HG03565 (cell line): Measurements from ENCODE around the gene ZNRD2.

Experiments used
- ATAC-seq: cut with Tn5 transposase; IDR thresholded peaks from one replicate; pipeline ENCODE4 v1.9.1; 2021; ENCODE audit warnings: mild to moderate bottlenecking, moderate library complexity; ENCODE audit not compliant: unreplicated experiment

ZNRD2 gene

DNA sequence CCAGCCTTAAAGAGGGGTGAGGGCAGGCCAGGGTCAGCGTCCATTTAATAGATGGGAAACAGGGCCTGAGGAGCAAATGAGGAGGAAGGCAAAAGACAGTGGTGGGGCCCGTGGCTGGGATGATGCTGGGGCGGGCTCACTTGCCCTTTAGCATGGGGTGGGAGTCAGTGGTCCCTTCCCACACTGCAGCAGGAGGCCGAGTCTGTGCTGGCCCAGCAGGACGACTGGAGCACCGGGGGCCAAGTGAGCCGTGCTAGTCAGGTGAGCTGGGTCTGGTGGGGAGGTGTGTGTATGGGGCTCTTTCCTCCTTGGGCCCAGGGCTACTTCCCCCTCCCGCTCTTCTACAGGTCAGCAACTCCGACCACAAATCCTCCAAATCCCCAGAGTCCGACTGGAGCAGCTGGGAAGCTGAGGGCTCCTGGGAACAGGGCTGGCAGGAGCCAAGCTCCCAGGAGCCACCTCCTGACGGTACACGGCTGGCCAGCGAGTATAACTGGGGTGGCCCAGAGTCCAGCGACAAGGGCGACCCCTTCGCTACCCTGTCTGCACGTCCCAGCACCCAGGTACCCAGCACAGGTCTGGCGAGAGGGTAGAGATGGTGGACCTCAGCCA lies 32.6 kb upstream of the ZNRD2 start:
- no peak for ATAC-seq

DNA sequence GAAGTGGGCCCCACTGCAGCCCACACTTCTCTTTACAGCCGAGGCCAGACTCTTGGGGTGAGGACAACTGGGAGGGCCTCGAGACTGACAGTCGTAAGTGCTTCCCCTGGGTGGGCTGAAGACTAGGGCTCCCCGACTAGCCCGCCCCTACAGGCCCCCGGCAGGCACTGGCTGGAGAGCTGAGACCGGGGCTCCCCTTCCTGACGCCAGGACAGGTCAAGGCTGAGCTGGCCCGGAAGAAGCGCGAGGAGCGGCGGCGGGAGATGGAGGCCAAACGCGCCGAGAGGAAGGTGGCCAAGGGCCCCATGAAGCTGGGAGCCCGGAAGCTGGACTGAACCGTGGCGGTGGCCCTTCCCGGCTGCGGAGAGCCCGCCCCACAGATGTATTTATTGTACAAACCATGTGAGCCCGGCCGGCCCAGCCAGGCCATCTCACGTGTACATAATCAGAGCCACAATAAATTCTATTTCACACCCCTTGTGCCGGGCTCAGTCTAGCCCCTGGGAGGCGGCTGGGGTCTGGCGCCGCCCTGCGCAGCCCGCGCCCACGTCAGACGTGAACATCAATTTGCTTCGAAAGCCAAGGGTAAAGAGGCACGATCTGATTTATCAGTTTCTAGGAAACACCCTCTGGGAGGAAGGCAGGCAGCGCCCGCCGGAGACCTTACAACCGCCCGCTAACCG lies 31.9 kb upstream of the ZNRD2 start:
- no peak for ATAC-seq

DNA sequence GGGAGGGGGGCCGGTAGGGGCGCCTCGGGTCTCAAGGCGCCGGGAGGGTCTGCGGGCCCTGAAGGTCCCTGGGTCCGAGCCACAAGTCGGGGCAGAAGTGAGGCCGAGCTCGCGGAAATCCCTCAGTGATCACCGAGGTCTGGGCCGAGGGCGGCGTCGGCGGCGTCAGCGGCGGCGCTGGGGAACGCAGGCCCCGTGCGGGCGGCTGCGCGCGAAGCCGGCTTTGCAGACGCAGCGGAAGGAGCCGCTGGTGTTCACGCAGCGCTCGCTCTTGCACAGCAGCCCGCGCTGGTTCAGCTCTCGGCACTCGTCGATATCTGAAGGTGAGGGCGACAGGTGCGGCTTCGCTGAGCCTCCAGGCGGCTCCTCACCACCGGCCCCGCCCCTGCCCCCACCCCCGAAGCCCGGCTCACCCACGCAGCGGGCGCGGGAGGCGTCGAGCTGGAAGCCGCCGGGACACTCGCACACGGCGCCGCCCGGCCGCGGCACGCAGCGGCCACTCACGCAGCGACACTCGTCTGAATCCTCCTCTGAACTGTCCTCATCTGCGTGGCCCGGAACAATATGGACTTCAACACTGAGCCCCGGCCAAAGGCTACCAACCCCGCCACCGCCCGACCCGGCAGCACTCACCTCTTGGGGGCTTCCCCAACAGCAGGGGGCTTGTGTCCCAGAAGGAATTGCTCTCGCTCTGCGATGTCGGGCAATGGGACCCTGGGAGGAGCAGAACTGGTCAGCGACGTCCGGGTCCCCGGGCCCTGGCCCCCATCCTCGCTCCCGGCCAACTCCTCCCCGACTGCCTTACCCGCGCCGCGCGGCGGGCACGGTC lies 31.1 kb upstream of the ZNRD2 start:
- ATAC-seq: no peak

- peak; percentile 33 for ATAC-seq
Observed at GRCh38 chr11:65539744-65540289, 30.5 kb upstream of the ZNRD2 start.

DNA sequence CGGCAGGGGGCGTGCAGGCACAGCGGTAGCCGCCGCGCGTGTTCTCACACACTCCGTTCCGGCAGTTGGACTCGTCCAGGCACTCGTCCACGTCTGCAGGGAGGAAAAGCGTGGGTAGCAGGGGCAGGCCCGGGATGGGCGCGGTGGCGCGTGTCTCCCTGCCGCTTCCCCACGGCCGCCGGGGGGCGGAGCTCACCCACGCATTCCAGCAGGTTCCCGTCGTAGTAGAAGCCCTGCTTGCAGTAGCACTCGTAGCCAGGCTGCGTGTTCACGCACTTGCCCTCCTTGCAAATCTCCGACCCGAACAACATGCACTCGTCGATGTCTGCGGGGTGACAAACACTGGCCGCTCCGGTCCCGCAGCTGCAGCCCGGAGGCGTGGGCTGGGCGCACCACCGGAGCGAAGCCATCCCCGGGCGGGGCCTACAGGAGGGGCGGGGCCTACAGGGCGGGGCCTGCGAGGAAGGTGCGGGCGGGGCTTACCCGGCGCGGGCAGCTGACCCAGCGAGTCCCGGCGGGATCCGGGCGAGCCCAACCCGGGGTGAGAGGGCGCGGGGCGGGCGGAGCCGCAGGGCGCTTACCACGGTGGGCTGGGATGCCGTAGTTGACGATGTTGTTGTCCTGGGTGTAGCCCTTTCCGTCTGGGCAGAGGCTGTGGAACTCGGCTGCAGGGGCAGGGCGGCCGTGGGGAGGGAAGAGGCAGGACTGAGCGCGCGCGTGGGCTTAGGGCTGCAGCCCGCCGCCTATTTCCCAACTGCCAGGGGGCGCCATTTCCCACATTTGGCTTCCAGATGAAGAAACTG lies 29.8 kb upstream of the ZNRD2 start:
- ATAC-seq: peak; percentile 38

DNA sequence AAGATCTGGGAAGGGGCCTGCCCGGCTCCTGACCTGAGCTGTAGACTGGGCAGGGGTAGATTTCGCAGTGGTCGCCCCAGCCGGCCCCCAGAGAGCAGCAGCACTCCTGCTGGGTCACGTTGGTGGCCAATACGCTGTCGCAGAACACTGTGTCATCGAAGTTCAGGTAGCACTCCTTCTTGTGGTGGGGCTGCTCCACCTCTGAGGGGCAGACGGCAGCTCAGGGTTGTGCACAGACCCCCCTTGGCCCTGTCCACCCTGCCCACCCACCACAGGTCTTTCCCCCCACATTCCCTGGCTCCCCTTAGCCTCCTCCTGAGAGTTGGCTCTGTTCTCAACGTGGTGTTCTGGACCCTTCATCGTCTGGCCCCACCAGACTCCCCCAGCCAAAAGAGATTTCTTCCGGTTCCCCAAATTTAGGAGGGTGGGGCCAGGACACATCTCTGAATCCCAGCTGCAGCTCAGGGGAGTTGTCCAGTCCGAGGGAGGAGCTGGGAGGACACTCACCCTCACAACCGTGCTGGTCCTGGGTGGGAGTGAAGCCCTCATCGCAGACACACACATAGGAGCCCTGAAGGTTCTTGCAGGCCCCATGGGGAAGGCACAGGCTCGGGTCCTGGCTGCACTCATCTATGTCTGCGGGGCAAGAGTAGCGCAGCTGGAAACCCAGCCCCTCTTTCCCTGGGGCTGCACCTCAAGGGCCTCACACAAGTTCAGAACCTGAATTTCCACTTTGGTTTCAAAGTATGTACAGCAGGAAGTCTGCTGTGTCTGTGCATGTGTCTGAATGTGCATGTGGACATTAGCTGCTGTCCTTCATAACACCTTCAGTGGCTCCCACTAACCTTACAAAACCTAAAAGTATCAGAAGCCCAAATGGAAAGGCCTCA lies 28.9 kb upstream of the ZNRD2 start:
- no peak for ATAC-seq

- no peak for ATAC-seq
Observed at GRCh38 chr11:65542738-65543390, 27.4 kb upstream of the ZNRD2 start.

DNA sequence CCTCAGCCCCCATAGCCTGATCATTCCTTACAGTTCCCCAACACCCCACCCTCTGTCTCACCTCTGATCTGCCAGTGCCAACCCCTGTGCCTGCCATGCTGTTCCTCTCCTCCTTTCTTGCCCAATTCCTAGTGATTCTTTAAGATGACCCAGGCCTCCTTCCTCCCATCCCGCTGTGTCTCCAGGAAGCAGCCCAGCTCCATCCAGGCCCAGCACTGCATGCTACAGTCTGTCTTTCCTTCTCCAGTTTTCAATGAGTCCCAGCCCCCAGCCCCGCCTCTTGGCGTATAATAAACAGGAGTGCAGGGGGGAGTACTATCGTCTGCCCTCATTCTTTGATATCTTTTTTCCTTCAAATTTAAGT lies 24.4 kb upstream of the ZNRD2 start:
- ATAC-seq: no peak

DNA sequence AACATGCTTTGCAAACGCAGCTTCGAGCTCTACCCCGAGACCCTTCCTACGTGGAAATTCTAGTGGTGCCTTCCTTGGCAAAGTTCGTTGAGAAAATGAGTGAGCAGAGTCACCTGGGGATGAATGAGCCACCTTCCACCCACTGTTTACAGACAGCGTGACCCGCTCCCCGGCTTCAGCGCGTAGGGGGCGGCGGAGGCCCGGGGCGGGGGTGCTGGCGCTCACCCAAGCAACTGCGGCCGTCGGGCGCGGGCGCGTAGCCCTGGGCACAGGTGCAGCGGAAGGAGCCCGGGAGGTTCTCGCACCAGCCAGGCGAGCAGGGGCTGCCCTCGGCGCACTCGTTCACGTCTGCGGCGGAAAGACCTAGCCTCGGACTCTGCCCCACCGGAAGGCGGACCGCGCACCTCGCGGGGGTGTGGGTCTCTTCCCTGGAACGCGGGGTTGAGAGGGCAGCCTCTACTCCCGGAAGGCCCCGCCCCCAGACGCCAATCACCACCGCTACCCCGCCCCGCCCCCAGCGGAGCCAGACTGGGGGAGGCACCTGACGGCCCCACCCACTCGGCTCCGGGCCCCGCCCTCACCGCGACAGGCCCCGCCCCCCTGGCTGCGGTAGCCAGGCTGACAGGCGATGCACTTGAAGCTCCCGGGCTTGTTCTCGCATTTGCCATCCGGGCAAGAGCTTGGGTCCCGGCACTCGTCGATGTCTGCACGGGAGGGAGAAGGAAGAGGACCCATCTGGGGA lies 23.9 kb upstream of the ZNRD2 start:
- peak; percentile 43 for ATAC-seq

DNA sequence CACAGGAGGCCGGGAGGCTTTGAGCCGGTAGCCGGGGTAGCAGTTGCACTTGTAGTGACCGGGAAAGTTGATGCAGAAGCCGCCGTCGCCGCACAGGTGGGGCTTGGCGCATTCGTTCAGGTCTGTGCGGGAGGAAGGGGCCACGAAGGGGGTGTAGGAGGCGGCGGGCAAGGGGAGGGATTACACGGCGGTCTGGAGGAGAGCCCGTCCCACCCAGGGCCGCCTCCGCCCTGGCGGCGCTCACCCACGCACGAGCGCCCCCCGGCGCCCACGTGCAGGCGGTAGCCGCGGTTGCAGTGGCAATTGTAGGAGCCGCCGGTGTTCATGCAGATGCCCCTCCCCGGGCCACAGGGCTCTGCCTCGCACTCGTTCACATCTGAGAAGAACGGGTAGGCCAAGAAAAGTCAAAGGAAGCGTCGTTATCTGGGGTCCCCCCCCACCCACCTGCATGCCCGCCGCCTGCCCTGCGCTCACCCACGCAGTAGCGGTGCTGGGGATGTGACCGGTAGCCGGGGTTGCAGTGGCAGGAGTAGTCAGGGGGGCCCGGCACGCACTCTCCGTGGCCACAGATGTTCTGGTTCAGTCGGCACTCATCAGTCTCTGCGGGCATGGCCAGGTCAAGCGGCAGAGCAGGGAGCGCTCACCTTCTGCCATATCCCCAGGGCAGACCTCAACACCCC lies 22.7 kb upstream of the ZNRD2 start:
- ATAC-seq: no peak

- no peak for ATAC-seq
Observed at GRCh38 chr11:65548395-65548794, 21.9 kb upstream of the ZNRD2 start.

GRCh38 chr11:65549096-65549495 lies 21.2 kb upstream of the ZNRD2 start:
- ATAC-seq: no peak

DNA sequence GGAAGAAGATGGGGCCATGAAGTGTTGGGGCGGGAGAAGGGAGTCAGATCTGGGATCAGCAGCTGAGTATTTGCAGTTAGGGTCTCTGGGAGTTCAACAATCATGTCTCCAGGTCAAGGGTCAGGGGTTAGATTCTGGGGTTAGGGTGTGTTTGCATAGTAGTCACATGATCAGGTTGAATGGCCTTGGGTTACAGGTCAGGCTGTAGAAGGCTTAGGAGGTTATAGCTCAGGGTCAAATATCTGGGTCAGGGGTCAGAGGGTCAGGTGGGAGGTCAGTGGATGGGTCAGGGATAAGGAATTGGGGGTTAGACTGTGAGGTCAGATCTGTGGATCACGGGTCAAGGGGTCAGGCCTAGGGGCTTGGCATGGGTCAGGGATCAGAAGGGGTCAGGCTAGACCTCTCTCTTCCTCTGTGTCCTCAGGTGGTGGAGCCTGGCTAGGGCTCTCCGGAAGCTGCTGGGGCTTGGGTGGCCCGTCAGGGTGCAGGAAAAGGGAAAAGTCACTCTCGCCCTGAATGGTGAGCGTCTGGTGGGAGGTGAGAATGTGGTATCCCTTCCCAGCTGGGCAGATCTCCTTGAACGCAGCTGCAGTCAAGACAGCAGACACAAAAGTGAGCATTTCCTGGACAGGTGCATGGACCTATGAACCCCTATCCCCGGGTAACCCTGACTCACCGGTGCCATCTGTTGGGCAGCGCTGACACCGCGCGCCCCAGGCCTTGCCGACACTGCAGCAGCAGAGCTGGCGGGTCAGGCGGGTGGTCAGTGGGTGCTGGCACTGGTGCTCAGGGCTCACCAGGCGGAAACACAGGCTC lies 18.5 kb upstream of the ZNRD2 start:
- no peak for ATAC-seq

- ATAC-seq: no peak
Observed at GRCh38 chr11:65552388-65552951, 17.8 kb upstream of the ZNRD2 start.

- no peak for ATAC-seq
Observed at GRCh38 chr11:65553301-65554001, 16.8 kb upstream of the ZNRD2 start.

- ATAC-seq: no peak
Observed at GRCh38 chr11:65554057-65554818, 16.0 kb upstream of the ZNRD2 start.
